Trophoblast cell (in vitro differentiated cells and primary cell): ENCODE measurements around the gene LRRN4.
"Not testable (repeated sequence)": the region's sequence is repeated elsewhere in the genome, so short reads cannot be mapped to it uniquely, and the experiment has no call there.

Source experiments
- DNase-seq, 2 donors: peaks; one replicate each; pipeline ENCODE4 v3.0.0-alpha.2; 2016
- H2AFZ ChIP-seq: 2 replicates; pipeline ENCODE4 v1.6.1; 2013; ENCODE audit warnings: low read length, moderate library complexity, mild to moderate bottlenecking; ENCODE audit not compliant: insufficient read depth, poor library complexity
- H2AK5ac ChIP-seq: 2 replicates; pipeline ENCODE4 v1.6.1; 2013; ENCODE audit warnings: mild to moderate bottlenecking, low read length
- H2BK120ac ChIP-seq: 2 replicates; pipeline ENCODE4 v1.6.1; 2013; ENCODE audit warnings: low read length, mild to moderate bottlenecking, moderate library complexity; ENCODE audit not compliant: insufficient read depth, poor library complexity
- H2BK12ac ChIP-seq: 2 replicates; pipeline ENCODE4 v1.6.1; 2013; ENCODE audit warnings: mild to moderate bottlenecking, low read length, moderate library complexity
- H2BK5ac ChIP-seq: 2 replicates; pipeline ENCODE4 v1.6.1; 2013; ENCODE audit warnings: low read length, low read depth, moderate library complexity, mild to moderate bottlenecking; ENCODE audit not compliant: poor library complexity
- H3K14ac ChIP-seq: 2 replicates; pipeline ENCODE4 v1.6.1; 2013; ENCODE audit warnings: mild to moderate bottlenecking, low read length
- H3K18ac ChIP-seq: 2 replicates; pipeline ENCODE4 v1.6.1; 2013; ENCODE audit warnings: mild to moderate bottlenecking, low read length
- H3K23ac ChIP-seq: 2 replicates; pipeline ENCODE4 v1.6.1; 2013; ENCODE audit warnings: low read length
- H3K27ac ChIP-seq: 2 replicates; pipeline ENCODE4 v1.5.1; 2013; ENCODE audit warnings: low read depth, mild to moderate bottlenecking, inconsistent platforms, low read length, moderate library complexity
- H3K27me3 ChIP-seq: 2 replicates; pipeline ENCODE4 v1.6.1; 2013; ENCODE audit warnings: inconsistent platforms, mild to moderate bottlenecking, low read length, moderate library complexity; ENCODE audit not compliant: insufficient read depth
- H3K36me3 ChIP-seq, 2 experiments: 1 replicate in 1 of 2; 2 replicates in 1 of 2; pipeline ENCODE4 v1.6.1; 2013; ENCODE audit warnings: low read length in 2 of 2, mild to moderate bottlenecking in 2 of 2, moderate library complexity in 1 of 2; ENCODE audit not compliant: insufficient read depth in 2 of 2, control insufficient read depth in 1 of 2
- H3K4ac ChIP-seq: 2 replicates; pipeline ENCODE4 v1.6.1; 2013; ENCODE audit warnings: low read depth, mild to moderate bottlenecking, low read length, moderate library complexity
- H3K4me1 ChIP-seq, 2 experiments: 1 replicate in 1 of 2; 2 replicates in 1 of 2; pipeline ENCODE4 v1.6.1; 2013; ENCODE audit warnings: low read length in 2 of 2, mild to moderate bottlenecking in 2 of 2, moderate library complexity in 1 of 2; ENCODE audit not compliant: insufficient read depth in 2 of 2, control insufficient read depth in 1 of 2
- H3K4me2 ChIP-seq: 2 replicates; pipeline ENCODE4 v1.6.1; 2013; ENCODE audit warnings: inconsistent platforms, mild to moderate bottlenecking, low read length, moderate library complexity
- H3K4me3 ChIP-seq: 2 replicates; pipeline ENCODE4 v1.5.1; 2013; ENCODE audit warnings: mild to moderate bottlenecking, low read depth, low read length, inconsistent platforms
- H3K79me1 ChIP-seq: one replicate; pipeline ENCODE4 v1.6.1; 2013; ENCODE audit warnings: low read length
- H3K79me2 ChIP-seq: 2 replicates; pipeline ENCODE4 v1.6.1; 2013; ENCODE audit warnings: low read length, mild to moderate bottlenecking; ENCODE audit not compliant: control insufficient read depth, insufficient read depth, poor library complexity
- H3K9ac ChIP-seq: 2 replicates; pipeline ENCODE4 v1.6.1; 2013; ENCODE audit warnings: mild to moderate bottlenecking, low read length
- H3K9me3 ChIP-seq: 2 replicates; pipeline ENCODE4 v1.6.1; 2013; ENCODE audit warnings: low read depth, mild to moderate bottlenecking, control low read depth, inconsistent platforms, low read length; ENCODE audit not compliant: insufficient read depth
- H4K12ac ChIP-seq: 2 replicates; pipeline ENCODE4 v1.6.1; 2013; ENCODE audit warnings: low read depth, mild to moderate bottlenecking, low read length, moderate library complexity
- H4K8ac ChIP-seq: 2 replicates; pipeline ENCODE4 v1.6.1; 2013; ENCODE audit warnings: low read depth, mild to moderate bottlenecking, low read length, moderate library complexity
- H4K91ac ChIP-seq: one replicate; pipeline ENCODE4 v1.6.1; 2013; ENCODE audit warnings: low read depth, mild to moderate bottlenecking, low read length, moderate library complexity
- WGBS: extraction: QIAGEN DNeasy Blood & Tissue Kit; methylation state at CpG from one replicate; pipeline ENCODE4 v1.1.7; 2013; ENCODE audit warnings: missing lambda C conversion rate; ENCODE audit not compliant: insufficient read length, insufficient coverage; ENCODE audit errors: extremely low coverage; 5-methylcytosine and 5-hydroxymethylcytosine counted together

Gene LRRN4

GRCh38 chr20:6057139-6057538, 3.3 kb upstream of the LRRN4 start:
- H3K27ac ChIP-seq, result no peak overlapping the region
- H2BK5ac ChIP-seq, result no peak overlapping the region
- no CpG with 5 or more reads among the region's 2 CpGs for WGBS
- peaks cover 3% of the 10 kb centered on the region for H3K27me3 ChIP-seq
- no peak overlapping the region for H2AFZ ChIP-seq
- no peak overlapping the region for H3K23ac ChIP-seq
- H3K4me2 ChIP-seq, result no peak overlapping the region
- no peak overlapping the region for H2AK5ac ChIP-seq
- H3K4me1 ChIP-seq, result peaks cover 43 to 47% of the 10 kb centered on the region in 2 experiments
- no peak overlapping the region for H4K91ac ChIP-seq
- H3K4ac ChIP-seq, result no peak overlapping the region
- H3K9ac ChIP-seq, result no peak overlapping the region
- H2BK120ac ChIP-seq, result no peak overlapping the region
- H3K79me1 ChIP-seq, result peaks cover 3% of the 10 kb centered on the region
- H3K9me3 ChIP-seq, result no peaks in the 10 kb centered on the region
- no peaks in the 10 kb centered on the region for H3K79me2 ChIP-seq
- no peak overlapping the region for H3K14ac ChIP-seq
- no peak overlapping the region for H4K12ac ChIP-seq
- no peak overlapping the region for H3K4me3 ChIP-seq
- peak overlapping the region; percentile 53 for H2BK12ac ChIP-seq
- DNase-seq, result no peak
- no peak overlapping the region for H4K8ac ChIP-seq
- no peaks in the 10 kb centered on the region for H3K36me3 ChIP-seq
- no peak overlapping the region for H3K18ac ChIP-seq

- H3K4me2 ChIP-seq, result no peak overlapping the region
- H3K79me1 ChIP-seq, result peaks cover 6% of the 10 kb centered on the region
- no peak for DNase-seq
- no peak overlapping the region for H3K27ac ChIP-seq
- H3K14ac ChIP-seq, result no peak overlapping the region
- H3K4me3 ChIP-seq, result no peak overlapping the region
- peak overlapping the region; percentile 38 for H4K91ac ChIP-seq
- H2BK12ac ChIP-seq, result peak overlapping the region; percentile 58
- H2AK5ac ChIP-seq, result no peak overlapping the region
- no peak overlapping the region for H2AFZ ChIP-seq
- H3K9ac ChIP-seq, result no peak overlapping the region
- H4K8ac ChIP-seq, result no peak overlapping the region
- H3K27me3 ChIP-seq, result peaks cover 5% of the 10 kb centered on the region
- peak overlapping the region; percentile 7 for H2BK5ac ChIP-seq
- no CpG with 5 or more reads among the region's 9 CpGs for WGBS
- H3K4ac ChIP-seq, result no peak overlapping the region
- no peak overlapping the region for H4K12ac ChIP-seq
- no peak overlapping the region for H3K18ac ChIP-seq
- peak overlapping the region; percentile 9 for H2BK120ac ChIP-seq
- no peaks in the 10 kb centered on the region for H3K79me2 ChIP-seq
- no peaks in the 10 kb centered on the region for H3K36me3 ChIP-seq
- H3K23ac ChIP-seq, result no peak overlapping the region
- H3K4me1 ChIP-seq, result peaks cover 46 to 52% of the 10 kb centered on the region in 2 experiments
- H3K9me3 ChIP-seq, result no peaks in the 10 kb centered on the region
These were observed 2.2 kb upstream of the LRRN4 start for GRCh38 chr20:6055981-6056569.

GRCh38 chr20:6055161-6055783, 1.4 kb upstream of the LRRN4 start:
- no peak for DNase-seq
- no peaks in the 10 kb centered on the region for H3K9me3 ChIP-seq
- no CpG with 5 or more reads among the region's 10 CpGs for WGBS

GRCh38 chr20:6054689-6055051, 810 bp upstream of the LRRN4 start:
- not testable (repeated sequence) for H3K14ac ChIP-seq, DNase-seq, H2BK12ac ChIP-seq, H3K18ac ChIP-seq, H3K4me3 ChIP-seq, H3K4ac ChIP-seq, H3K4me2 ChIP-seq, H4K8ac ChIP-seq, H3K9me3 ChIP-seq, H3K27ac ChIP-seq, H3K79me1 ChIP-seq, H3K9ac ChIP-seq, H3K23ac ChIP-seq, H3K36me3 ChIP-seq, H2AFZ ChIP-seq, H4K91ac ChIP-seq, H4K12ac ChIP-seq, H2BK5ac ChIP-seq, H2BK120ac ChIP-seq, H2AK5ac ChIP-seq, H3K79me2 ChIP-seq, H3K27me3 ChIP-seq
- no CpG with 5 or more reads among the region's 4 CpGs for WGBS
- H3K4me1 ChIP-seq, result peaks cover 46 to 52% of the 10 kb centered on the region in 2 experiments

More at GRCh38 chr20:6055161-6055783, 1.4 kb upstream of the LRRN4 start:
- no peak overlapping the region for H3K23ac ChIP-seq
- H3K4me1 ChIP-seq, result peaks cover 46 to 52% of the 10 kb centered on the region in 2 experiments
- no peak overlapping the region for H3K9ac ChIP-seq
- no peak overlapping the region for H2BK12ac ChIP-seq
- H3K79me2 ChIP-seq, result no peaks in the 10 kb centered on the region
- H2BK120ac ChIP-seq, result peak overlapping the region; percentile 9
- H3K18ac ChIP-seq, result no peak overlapping the region
- no peak overlapping the region for H4K12ac ChIP-seq
- H3K79me1 ChIP-seq, result peaks cover 6% of the 10 kb centered on the region
- no peak overlapping the region for H3K4me3 ChIP-seq
- no peak overlapping the region for H3K4ac ChIP-seq
- H3K14ac ChIP-seq, result no peak overlapping the region
- H3K27ac ChIP-seq, result peak overlapping the region; percentile 64
- H2BK5ac ChIP-seq, result no peak overlapping the region
- H3K27me3 ChIP-seq, result peaks cover 5% of the 10 kb centered on the region
- no peak overlapping the region for H4K8ac ChIP-seq
- H4K91ac ChIP-seq, result peak overlapping the region; percentile 38
- H3K4me2 ChIP-seq, result no peak overlapping the region
- H2AFZ ChIP-seq, result no peak overlapping the region
- no peak overlapping the region for H2AK5ac ChIP-seq
- H3K36me3 ChIP-seq, result peaks cover 0 to 2% of the 10 kb centered on the region in 2 experiments
